GM18511 (cell line): Measurements from ENCODE around the gene BLOC1S5.
"Not testable (repeated sequence)": the region's sequence is repeated elsewhere in the genome, so short reads cannot be mapped to it uniquely, and the experiment has no call there.

Experiments used
- ATAC-seq: cut with Tn5 transposase; IDR thresholded peaks from one replicate; pipeline ENCODE4 v1.9.1; 2021; ENCODE audit warnings: mild to moderate bottlenecking, moderate library complexity; ENCODE audit not compliant: unreplicated experiment

The BLOC1S5 gene

DNA sequence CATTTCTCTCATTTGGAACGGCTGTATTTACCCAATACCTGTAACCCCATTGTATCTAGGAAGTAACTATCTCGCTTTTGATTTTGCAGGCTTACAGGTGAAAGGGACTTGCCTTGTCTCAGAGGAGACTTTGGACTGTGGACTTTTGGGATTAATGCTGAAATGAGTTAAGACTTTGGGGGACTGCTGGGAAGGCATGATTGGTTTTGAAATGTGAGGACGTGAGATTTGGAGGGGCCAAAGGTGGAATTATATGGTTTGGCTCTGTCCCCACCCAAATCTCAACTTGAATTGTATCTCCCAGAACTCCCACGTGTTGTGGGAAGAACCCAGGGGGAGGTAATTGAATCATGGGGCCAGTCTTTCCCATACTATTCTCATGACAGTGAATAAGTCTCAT is 18.4 kb downstream of the BLOC1S5 start:
- ATAC-seq, result not testable (repeated sequence)

DNA sequence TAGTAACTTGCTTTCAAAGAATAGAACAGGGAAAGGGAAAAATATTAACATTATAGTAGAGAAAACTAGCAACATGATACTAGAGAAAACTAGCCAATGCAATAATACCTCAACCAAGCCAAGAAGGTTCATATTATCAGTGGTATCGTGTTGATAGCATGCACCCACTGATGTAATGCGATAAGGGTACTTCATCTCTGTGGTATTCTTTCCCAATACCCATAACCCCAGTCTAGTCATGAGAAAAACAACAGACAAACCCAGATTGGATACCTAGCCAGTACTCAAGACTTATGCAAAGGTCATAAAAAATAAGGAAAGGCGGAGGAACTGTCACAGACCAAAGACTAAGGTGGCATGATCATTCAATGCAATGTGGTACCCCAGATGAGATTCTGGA is 21.0 kb downstream of the BLOC1S5 start:
- ATAC-seq, result no peak

DNA sequence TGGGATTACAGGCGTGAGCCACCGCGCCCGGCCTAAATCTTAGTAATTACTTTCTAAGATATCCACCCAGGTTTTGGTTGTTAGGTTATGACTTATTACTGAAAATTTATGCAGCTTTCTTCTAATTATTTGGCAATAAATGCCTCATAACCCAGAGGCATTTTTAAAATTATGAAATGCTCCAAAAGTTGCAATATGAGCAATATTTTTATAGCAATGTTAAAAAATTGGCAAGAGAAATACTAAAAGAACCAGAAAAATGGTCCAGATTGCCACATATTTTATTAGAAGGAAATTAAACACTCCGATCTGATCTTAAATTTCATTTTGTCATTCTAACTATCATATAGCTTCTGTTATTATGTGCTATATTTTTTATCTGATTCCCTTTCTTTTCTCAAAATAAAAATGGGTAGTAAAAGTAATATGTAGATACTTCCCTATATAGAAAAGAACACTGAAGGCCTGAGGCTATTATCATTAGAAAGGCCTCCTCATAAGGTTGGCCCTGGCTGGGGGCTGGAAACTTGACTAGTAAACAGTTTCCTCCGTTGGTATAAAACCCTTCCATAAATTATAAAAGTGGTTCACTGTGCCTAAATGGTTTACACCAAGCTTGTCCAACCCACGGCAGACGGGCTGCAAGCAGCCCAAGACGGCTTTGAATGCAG is 22.1 kb downstream of the BLOC1S5 start:
- no peak for ATAC-seq

DNA sequence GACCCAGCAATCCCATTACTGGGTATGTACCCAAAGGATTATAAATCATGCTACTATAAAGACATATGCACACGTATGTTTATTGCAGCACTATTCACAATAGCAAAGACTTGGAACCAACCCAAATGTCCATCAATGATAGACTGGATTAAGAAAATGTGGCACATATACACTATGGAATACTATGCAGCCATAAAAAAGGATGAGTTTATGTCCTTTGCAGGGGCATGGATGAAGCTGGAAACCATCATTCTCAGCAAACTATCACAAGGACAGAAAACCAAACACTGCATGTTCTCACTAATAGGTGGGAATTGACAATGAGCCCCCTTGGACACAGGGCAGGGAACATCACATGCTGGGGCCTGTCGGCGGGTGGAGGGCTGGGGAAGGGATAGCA is 30.1 kb downstream of the BLOC1S5 start:
- not testable (repeated sequence) for ATAC-seq

DNA sequence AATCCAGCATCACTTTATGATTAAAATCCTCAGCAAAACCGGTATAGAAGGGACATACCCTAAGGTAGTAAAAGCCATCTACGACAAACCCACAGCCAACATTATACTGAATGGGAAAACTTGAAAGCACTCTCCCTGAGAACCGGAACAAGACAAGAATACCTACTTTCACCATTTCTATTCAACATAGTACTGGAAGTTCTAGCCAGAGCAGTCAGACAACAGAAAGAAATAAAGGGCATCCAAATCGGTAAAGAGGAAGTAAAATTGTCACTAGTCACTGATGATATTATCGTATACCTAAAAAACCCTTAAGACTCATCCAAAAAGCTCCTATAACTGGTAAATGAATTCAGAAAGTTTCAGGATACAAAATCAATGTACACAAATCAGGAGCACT is 33.3 kb downstream of the BLOC1S5 start:
- no peak for ATAC-seq

DNA sequence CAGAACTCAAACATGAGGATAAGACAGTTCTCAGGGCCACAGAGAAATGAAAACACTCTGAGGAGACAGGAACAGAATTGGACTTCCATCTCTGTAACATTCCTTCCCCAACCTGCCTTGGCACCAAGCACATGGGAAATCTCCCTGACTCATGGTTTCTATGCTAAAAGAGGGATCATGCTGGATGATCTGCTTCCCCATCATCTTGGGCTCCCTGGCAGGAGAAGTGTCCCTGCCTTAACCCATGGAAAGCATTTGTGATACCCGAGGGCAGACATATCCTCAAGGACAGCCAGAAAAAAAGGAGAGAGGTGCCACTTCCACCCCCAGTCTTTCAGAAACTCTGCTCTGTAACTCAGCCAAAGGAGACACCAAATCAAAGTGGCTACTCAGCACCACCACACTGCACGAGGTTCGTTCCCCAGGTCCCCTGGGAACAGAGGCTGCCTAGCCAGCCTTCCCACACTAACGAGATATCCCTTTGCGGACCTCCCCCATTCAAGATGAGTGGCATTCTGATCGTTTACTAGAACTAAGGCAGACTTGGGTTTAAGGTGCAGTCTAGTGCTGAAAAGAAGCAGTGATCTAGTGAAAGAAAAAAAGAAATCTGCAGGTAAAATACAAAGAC is 34.8 kb downstream of the BLOC1S5 start:
- ATAC-seq, result no peak

DNA sequence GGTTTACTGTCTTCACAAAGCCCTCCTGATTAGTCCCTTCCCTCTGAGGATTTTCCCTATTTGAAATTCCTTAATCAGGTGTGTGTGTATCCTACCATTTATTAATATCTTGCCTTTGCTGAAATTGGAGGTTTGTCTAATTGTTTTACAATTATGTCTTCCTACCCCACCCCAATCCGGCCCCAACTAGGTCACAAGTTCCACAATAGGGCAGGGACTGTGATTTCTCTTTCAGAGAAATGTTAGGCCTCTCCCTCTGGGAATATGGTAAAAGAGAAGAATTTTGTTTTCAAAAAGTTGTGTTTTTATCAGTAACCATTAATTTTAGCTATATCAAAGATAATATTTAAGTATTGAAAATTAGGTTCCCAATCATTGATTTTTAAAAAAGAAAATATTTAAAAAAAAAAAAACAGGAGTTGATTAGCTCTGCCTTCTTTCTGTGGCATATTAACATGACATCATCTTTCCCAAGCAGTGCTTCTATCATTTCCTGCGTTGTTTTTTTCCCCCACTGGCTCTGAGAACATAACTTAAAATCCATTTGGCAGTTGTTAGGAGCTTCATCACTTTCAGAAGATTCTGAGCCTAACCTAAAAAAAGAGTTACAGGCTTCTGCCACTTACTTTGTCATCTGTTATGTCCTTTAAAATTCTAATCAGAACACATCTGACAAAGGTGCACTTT is 36.1 kb downstream of the BLOC1S5 start:
- ATAC-seq, result no peak

DNA sequence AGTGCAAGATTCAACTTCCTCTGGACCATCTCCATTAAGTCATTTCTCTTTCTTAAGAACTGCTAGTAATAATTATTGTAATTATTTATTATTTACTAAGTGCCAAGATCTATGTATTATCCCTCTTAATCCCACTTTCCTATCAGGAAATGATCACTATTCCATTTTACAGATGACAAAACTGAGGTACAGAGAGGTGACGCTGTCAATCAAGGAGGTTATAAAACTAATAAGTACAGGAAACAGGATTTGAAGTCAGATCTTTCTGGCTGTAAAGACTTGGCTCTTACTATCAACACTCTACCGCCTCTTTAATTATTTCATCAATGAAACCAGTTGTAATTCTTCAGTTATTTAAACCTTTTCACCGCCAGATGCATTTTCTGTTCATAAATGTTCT is 37.4 kb downstream of the BLOC1S5 start:
- ATAC-seq, result no peak

DNA sequence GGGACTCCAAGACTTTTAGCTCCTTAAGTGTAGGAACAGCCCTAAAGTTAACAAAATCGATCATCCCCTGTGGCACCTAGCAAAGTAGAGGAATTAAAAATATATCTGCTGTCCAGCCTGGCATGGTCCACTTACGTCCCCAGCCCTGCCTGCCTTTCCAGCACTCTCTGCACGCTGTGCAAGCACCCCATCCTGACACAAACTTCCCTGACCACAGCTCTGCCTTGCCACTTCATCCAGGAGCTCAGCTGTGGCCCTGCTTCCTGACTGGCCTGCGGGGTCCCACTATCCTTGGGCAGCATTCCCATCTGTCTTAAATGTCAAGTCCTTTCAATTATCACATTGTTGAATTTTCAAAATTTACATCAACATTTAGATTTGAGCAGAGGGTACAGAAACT is 39.0 kb downstream of the BLOC1S5 start:
- no peak for ATAC-seq

DNA sequence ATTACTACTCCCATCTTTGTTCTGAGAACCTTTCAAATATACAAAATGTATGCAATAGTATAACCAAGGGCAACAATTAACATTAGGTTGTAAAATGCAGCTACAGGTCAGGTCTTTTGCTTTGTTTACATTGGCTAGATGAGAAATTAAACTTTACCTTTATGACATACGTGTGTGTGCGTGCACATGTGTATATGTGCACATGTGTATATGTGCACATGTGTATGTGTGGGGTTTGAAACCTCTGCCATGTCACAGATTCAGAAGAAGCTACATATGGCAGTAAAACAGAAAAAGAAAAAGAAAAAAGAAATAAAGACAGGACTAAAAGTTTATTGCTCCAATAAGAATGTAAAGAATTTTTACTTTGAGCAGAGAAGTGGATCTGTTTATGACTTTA is 40.6 kb downstream of the BLOC1S5 start:
- no peak for ATAC-seq

DNA sequence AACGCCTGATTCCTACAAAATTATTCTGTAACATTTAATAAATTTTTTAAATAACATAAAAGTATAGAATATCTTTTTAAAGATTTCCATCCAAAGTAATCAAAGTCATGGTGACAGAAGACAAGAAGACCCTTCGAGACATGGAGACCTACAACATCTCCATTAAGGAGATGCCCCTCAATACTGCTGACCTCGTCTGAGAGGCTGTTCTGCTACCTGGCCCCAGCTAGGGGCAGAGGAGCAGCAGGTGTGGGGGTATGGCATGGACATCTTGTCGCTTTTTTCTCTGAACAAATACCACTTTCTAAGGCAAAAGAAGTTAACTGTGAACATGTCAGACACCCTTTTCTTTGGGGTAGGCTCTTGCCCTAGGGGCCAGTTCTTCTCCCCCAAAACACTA is 44.1 kb downstream of the BLOC1S5 start:
- ATAC-seq, result no peak

DNA sequence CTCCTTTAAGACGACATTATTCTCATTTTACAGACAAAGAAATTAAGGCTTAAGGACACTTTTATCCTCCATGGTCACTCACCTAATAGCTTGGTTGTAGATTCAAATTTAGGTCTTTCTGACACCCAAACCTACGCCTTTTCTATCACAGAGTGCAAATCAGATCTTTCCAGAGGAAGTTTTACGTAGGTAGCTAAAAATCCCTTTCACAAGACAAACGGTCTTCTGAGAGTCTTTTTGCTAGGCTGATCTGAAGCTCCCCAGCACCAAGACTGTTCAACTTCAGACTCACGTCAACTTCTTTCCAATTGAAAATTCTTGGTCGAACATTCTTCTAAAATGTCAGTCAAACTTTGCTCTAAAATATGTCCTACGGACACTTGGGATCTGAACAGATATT is 46.5 kb downstream of the BLOC1S5 start:
- ATAC-seq, result peak; percentile 39

DNA sequence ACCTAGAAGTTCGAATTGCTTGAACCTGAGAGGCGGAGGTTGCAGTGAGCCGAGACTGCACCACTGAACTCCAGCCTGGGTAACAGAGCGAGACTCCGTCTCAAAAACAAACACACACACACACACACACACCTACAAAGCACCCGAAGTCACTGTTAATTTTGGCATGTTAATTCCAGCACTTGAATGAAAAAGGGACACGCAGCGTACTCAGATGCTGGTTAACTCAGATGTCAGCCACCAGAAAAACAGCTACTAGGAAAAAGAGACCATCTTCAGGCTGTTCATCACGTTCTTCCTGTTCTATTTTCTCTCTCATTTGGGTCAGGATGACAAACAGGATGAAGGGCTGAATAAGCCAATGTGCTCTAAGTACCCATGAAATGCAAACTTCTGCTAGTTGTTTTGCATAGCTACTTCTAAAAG is 46.9 kb downstream of the BLOC1S5 start:
- peak; percentile 91 for ATAC-seq

DNA sequence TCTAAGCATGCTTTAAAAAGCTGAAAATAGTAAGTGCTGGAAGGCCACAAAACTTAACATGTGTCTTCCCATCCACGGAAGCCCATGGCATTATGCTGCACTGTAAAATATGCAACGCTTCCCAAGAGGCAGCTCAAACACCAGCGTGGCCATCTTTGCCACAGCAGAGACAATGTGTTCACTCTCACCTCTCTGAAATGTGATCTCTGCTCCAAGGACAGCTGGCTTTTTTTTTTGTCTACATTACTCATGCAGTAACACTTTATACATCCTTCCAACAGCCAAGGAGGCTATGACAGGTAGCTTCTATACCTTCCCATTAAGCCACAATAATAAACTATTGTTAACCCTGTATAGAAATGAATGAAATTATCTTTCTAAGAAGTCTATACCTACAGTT is 49.2 kb downstream of the BLOC1S5 start:
- ATAC-seq, result no peak

DNA sequence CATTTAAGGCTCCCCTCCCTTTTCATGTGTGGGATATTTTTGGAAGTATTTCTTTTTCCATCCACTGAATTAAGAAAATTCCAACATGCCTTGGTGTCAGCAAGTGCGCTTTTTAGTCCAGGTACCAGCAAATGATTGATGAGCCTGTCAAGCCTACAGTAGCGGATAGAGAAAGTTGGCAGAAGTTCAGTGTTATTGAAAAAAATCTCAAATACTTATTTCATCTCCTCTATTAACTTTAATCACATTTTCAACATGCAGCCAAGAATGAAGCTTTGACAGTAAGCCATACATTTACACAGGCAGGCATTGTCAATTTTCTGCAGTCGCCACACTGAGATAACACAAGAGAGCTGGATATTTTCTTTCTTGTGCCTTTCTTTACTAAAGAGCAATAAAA is 50.4 kb downstream of the BLOC1S5 start:
- no peak for ATAC-seq

DNA sequence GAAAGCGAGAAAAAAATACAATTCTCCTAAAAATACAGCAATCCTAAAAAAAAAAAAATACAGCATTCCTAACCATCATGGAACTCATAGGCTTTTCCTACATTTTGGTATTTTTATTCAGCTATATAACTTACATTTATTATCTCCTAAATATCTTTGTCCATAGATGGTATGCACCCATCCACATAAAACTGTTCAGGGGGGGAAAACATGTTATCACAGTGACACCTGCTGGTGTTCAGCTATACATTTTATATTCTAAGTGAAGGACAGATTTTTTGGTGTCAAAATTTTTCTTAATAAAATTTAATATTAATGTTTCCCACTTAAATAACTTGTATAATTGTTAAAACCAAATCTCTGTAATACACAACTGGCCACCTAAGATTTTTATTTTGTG is 58.0 kb downstream of the BLOC1S5 start:
- no peak for ATAC-seq

DNA sequence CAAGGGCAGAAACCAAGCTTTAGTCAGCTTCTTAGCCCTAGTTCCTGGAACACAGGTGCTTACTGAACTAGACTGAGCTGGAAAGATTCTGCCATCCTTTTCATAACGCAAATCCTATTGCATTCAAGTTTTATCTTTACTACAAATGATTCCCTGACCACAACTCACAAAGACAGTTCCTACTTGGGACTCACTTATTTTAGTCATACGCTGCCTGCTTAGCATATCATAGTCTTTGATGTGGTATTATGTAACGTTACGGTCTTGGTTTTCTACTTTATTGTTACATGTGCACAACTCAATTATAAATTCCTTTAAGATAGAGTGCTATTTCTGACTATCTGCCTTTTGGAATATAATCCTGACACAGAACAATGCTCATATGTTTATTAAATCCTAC is 59.1 kb downstream of the BLOC1S5 start:
- ATAC-seq, result no peak

DNA sequence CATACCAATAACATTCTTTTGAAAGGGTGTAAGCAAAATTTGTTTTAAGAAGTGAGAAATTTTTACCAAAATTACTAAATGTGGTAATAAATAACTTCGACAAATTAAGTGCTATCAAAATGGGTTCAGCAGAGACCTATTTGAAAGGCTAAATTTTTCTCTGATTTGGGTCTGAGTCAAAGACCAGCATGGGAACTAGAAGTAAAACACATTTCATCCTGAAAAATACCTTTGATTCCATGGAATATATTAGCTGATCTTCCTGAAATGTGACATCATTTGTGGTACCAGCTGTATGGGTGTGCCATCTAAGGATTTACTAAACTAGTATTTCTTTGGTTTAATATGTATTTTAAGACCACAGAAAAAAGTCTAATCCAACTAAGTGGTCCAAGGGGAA is 63.6 kb downstream of the BLOC1S5 start:
- ATAC-seq, result no peak

DNA sequence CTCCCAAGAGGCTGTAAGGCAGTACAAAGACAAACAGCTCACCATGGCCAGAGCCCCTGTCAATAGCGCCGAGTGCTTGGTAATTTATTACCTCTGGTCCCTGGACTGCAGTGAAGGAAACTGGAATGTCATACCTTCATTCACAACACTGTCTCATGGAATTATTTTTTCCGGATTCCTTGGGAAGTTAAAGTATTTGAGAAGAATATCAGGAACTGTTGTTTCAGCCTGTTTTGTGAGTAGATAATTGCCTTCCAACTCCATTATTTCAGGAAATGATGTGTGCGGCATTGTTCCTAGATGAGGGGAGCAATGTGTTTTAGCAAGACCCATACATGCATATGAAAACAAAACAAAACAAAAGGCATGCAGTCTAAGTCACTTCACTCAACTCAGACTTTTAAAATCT is 64.0 kb downstream of the BLOC1S5 start:
- ATAC-seq, result no peak

DNA sequence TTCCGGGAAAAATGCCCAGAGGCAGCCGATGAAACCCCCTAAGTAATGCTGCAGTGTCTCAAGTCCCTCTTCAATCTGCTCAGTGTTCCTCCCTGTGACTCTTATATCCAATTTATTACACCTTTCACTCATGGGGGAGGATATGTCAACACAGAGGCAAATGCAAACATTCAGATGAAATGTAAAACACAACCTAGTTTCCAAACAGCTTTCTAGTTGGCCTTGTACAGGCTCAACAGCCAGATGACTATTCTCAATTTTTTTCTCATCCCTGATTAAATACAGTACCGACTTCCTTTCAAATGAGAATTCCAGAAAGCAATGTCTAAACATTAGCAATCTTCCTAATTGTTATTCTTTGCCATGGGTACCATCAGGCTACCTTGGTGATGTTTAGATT is 65.0 kb downstream of the BLOC1S5 start:
- ATAC-seq, result no peak

DNA sequence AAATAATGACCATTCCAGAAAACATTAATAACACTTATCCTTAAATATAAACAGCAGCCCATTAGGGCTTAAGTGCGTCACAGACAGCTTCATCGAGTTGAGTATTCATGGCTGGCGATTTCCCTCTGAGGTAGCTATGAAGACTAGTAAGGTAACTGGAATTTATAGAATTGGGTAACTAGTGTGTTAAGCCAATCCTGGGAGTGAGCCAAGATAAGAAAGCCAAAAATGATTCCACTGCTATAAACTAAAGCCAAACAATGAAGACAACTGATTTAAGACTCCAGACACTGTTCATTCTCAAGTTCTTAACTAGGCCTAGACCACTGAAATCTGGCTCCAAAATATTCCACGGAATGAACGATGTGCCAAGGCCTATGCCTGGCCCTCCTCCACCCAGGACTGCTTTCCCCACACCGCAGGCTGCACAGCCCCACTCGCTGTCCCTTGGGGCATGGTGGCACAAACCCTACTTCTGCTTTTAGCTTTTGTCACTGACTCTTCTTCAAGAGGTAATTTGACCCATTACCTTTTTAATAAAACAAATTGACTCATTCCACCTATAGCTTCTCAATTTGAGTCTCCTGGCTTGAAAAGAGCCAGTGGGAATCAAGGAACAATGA is 66.0 kb downstream of the BLOC1S5 start:
- ATAC-seq, result no peak

DNA sequence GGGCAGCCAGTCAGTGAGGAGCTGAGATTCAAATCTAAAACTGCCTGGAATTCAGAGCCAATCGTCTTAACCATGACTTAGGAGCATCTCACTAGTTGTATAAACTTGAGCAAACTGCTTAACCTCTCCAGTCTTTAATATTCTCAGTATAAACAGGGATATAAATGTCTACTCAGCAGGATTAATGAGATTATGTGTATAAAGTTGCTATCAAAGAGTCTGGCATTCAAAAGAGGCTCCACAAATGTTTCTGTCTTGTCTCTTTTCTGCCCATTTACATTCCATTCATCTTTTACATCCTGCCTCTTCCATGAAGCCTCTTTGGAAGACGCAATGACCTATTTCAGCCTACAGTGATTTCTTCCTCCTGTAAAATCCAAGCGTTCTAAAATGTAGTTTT is 66.9 kb downstream of the BLOC1S5 start:
- no peak for ATAC-seq
